Measurements from ENCODE around the gene SPAM1.
"Not testable (repeated sequence)": the region's sequence is repeated elsewhere in the genome, so short reads cannot be mapped to it uniquely, and the experiment has no call there.

SPAM1 gene

DNA sequence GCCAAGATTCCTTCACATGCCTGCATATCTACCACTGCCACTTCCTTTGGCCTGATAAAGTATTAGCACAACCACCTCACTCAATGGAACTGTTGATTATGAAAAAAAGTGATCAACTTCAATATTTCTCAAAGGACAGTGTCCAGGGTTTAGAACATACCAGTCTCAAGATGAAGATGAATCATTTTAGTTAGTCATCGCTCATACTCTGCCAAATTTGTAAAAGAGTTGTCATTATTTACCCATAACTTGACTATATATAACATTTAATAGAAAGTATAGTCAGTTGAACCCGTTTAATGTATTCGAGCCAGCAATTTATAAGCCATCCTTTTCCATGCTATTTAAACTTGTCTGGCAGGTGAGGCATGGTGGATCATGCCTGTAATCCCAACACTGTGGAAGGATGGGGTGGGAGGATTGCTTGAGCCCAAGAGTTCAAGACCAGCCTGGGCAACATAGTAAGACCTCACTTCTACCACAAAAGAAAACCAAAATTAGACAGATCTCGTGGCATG lies 33.2 kb downstream of the SPAM1 start:
- FAIRE-seq, result no peak

DNA sequence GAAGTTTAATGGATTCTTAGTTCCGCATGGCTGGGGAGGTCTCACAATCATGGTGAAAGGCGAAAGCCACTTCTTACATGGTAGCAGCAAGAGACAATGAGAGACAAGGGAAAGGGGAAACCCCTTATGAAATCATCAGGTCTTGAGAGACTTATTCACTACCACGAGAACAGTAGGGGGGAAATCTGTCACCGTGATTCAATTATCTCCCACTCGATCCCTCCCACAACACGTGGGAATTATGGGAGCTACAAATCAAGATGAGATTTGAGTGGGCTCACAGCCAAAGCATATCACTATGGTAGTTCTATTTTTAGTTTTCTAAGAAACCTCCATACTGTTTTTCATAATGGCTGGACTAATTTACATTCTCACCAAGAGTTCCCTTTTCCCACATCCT lies 36.7 kb downstream of the SPAM1 start:
- FAIRE-seq, result no peak

DNA sequence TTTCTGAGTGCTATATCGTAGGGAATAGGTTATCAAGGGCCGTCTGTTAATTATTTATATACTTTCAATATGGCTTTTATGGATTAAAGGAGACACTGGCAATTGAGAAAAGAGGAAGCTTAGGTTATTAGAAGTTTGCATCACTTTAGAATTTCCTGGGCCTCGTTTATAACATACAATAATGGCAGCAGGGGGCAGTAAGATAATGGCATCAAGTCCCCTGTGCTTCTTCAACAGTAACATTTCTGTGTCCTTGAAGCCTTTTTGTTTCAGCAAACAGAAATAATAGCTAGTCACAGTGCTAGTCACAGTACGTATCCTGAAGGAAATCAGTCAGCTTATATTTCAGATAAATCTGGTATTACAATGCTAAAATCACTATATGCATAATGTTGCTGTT lies 41.9 kb downstream of the SPAM1 start:
- no peak for FAIRE-seq

- no peak for FAIRE-seq
Measured at GRCh38 chr7:123972045-123972444, 47.0 kb downstream of the SPAM1 start.

- no peak for FAIRE-seq
Measured at GRCh38 chr7:123972831-123973230, 47.8 kb downstream of the SPAM1 start.

- no peak for FAIRE-seq
Measured at GRCh38 chr7:123974326-123974908, 49.4 kb downstream of the SPAM1 start.

- no peak for FAIRE-seq
Measured at GRCh38 chr7:123975084-123975483, 50.0 kb downstream of the SPAM1 start.

DNA sequence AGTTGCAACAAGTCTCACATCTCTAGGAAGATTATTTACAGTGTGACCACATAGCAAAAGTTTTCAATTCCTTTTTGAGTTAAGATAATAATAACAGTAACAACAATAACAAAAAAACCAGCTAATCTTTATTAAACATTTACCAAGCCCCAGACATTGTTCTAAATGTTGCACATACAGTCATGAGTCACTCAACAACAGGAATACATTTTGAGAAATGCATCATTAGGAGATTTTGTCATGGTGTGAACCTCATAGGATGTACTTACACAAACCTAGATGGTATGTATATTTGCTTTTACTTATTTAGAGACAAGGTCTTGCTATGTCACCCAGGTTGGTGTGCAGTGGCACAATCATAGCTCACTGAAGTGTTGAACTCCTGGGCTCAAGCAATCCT lies 52.0 kb downstream of the SPAM1 start:
- FAIRE-seq, result no peak

GRCh38 chr7:123979876-123980275 lies 54.8 kb downstream of the SPAM1 start:
- FAIRE-seq, result no peak

DNA sequence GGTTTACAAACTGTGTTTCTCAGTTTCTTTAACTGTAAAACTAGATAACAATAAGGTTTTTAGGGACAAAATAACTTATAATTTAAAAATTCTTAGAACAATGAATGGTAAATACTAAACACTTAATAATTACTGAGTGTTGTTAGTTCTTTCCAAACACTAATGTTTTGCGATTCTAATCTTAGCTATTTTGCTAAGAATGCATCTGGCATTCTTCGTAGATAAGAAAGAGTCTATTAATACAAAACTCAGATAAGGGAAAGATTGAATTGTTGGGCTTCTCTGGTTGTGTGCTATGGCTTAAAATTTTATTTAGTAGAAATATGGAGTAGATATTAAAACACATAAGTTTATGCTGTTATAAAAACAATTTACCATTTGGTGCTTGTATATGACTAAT lies 62.4 kb downstream of the SPAM1 start:
- FAIRE-seq, result peak; percentile 69

DNA sequence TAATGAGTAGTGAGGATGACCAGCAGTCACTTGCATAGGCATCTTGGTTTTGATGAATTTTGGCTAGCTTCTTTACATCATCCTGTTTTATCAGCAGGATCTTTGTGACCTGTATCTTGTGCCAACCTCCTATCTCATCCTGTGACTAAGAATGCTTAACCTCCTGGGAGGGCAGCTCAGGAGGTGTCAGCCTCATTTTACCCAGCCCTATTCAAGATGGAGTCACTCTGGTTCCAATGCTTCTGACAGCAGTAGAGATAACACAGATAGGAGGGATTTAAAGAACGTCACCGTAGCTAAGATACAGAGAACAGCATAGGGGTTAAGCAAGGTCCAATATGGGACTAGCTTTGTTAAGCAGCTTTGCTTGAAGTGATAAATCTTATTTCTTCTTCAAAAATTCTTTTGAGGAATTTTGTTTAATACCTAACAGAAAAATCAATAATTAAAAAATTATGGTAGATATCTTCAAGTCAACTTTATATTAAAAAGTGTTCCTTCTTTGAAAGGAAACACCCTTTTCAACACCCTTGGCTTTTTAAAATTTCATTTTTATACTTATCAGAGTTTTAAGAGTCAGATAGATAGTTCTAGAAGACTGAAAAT lies 68.0 kb downstream of the SPAM1 start:
- no peak for FAIRE-seq

- FAIRE-seq, result no peak
Measured at GRCh38 chr7:123993996-123994395, 69.0 kb downstream of the SPAM1 start.

DNA sequence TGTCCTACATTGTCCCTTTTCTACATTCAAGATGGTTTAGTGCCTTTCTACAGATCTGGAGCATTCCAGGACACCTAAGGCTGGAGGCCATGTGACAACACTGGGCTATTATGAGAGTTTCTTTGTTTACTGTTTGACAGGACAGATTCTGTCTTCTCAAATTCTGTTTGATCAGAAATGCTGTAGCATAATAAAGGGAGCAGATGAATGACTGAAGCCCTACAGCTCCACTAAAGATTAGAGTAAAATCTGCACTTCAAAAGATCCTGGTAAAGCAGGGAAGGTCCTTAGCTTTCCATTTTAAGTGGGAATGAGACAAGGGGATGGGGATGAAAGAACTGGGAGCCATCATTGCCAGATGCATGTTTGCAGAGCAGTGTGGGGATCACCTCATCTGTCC lies 69.4 kb downstream of the SPAM1 start:
- FAIRE-seq, result no peak

DNA sequence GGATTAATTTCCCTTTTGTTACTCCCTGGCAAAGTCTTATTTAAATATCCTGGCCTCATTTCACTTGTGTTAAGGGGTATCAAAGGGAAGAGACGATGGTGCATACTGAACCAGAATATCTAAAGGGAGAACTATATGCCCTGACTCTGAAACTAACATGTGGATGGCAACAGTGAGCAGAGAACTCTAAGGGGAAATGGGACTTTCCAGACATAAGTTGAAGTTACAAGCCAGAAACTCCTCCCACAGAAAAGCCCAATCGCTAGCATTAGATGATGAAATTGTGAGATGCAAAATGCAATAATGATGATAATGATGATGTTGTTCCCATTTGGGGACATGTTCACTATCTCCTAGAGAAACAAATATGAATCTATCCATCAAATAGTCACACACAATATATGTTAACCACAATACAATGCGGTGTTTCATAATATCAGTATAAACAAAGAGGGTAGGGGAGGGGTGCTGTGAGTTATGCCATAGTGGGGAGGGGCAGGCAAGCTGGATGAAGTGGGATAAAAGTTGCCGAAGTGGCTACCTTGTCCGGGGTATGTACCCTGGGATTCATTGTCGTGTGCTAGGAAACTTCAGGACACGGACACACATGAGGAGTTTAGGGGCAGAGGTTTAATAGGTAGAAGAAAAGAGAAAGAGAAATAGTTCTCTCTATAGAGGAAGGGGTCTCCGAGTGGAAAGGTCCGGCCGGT lies 70.7 kb downstream of the SPAM1 start:
- no peak for FAIRE-seq

DNA sequence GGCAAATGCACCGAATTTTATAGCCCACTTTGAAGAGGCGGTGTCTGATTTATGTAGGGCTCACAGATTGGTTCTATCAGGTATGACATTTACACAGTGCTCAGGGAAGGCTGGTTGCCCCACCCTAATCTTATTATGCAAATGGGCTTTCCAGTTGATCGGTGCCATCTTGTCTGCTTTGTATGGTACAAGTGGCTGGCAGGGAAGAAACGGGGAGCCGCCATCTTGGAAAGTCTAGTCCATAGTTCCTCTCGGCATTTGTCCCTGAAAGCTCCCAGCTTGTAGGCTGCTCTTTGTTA lies 71.2 kb downstream of the SPAM1 start:
- no peak for FAIRE-seq

DNA sequence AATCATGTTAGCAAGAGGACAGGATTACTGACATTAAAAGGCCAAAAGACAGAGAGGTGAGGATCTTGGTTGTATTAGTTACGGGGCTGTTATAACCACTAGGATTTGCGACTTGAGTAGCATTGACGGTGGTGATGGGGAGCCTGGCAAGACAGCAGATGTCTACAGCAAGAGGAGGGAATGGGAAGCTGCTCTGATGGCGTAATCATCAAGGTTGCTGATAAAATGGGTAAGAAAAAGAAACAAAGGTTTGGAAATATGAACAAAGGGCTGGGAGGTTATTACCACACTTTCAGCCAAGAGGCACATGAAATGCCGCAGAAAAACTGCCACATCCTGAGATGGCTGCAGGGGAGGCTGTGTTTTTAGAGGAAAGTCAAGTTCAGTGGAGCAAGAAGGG lies 73.9 kb downstream of the SPAM1 start:
- no peak for FAIRE-seq

DNA sequence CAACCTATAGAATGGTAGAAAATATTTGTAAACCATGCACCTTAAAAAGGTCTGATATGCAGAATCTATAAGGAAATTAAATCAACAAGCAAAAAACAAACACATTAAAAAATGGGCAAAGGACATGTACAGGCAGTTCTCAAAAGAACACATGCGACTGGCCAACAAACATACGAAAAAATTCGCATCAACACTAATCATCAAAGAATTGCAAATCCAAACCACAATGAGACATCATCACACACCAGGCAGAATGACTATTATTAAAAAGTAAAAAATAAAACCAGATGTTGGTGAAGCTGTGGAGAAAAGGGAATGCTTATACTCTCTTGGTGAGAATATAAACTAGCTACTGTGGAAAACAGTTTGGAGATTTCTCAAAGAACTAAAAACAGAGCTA lies 74.7 kb downstream of the SPAM1 start:
- no peak for FAIRE-seq

GRCh38 chr7:124008296-124008695 lies 83.3 kb downstream of the SPAM1 start:
- FAIRE-seq, result not testable (repeated sequence)

- FAIRE-seq, result no peak
Measured at GRCh38 chr7:124009321-124009720, 84.3 kb downstream of the SPAM1 start.
